GM23338 (cell line): Measurements from ENCODE around the gene TRPM3. TPM values are rescaled to one million over a fixed set of nuclear protein-coding genes. Genes with fewer than 3 reads are reported as not detected.

Experiments
- ATAC-seq: fragments of 200-7000 bp; cut with Tn5 transposase; 3 replicates; pipeline ENCODE4 v1.9.1; 2020
- DNase-seq: peaks from one replicate; pipeline ENCODE4 v3.0.0-alpha.2; 2015; ENCODE audit warnings: low spot score
- H2AFZ ChIP-seq: fragments of 200-600 bp; sonication (generic); 2 replicates; pipeline ENCODE4 v1.8.0; 2016; ENCODE audit warnings: antibody characterized with exemption, mild to moderate bottlenecking, moderate library complexity
- H3F3A ChIP-seq: fragments of 200-600 bp; sonication (generic); replicated peaks from 2 replicates; pipeline ENCODE4 v1.8.0; 2017; ENCODE audit warnings: antibody characterized with exemption, mixed run types, low read depth
- H3K27ac ChIP-seq: fragments of 200-600 bp; sonication (generic); 2 replicates; pipeline ENCODE4 v1.6.1; 2016; ENCODE audit warnings: low read depth
- H3K27me3 ChIP-seq: fragments of 200-600 bp; sonication (generic); 2 replicates; pipeline ENCODE4 v1.8.0; 2016; ENCODE audit warnings: mild to moderate bottlenecking, mixed run types, moderate library complexity; ENCODE audit not compliant: insufficient read depth
- H3K36me3 ChIP-seq: fragments of 200-600 bp; sonication (generic); 2 replicates; pipeline ENCODE4 v1.8.0; 2016; ENCODE audit warnings: mild to moderate bottlenecking; ENCODE audit not compliant: insufficient read depth
- H3K4me1 ChIP-seq: fragments of 200-600 bp; sonication (generic); 2 replicates; pipeline ENCODE4 v1.8.0; 2016; ENCODE audit warnings: mild to moderate bottlenecking, moderate library complexity; ENCODE audit not compliant: insufficient read depth
- H3K4me2 ChIP-seq: fragments of 200-600 bp; sonication (generic); 2 replicates; pipeline ENCODE4 v1.7.1; 2017; ENCODE audit warnings: mixed run types
- H3K4me3 ChIP-seq: fragments of 200-600 bp; sonication (generic); 2 replicates; pipeline ENCODE4 v1.6.1; 2016; ENCODE audit warnings: mixed run types
- H3K79me2 ChIP-seq: fragments of 200-600 bp; sonication (generic); replicated peaks from 2 replicates; pipeline ENCODE4 v1.8.0; 2017; ENCODE audit warnings: mild to moderate bottlenecking; ENCODE audit not compliant: insufficient read depth
- H3K9me2 ChIP-seq: fragments of 200-600 bp; sonication (generic); 2 replicates; pipeline ENCODE4 v1.8.0; 2017; ENCODE audit not compliant: insufficient read depth
- H4K20me1 ChIP-seq: fragments of 200-600 bp; sonication (generic); replicated peaks from 2 replicates; pipeline ENCODE4 v1.8.0; 2017; ENCODE audit warnings: mild to moderate bottlenecking; ENCODE audit not compliant: insufficient read depth
- H3K27ac Mint-ChIP-seq: 2 replicates; pipeline ENCODE4 v1.8.0; 2020; ENCODE audit warnings: inconsistent platforms, mild to moderate bottlenecking, moderate library complexity, mixed read lengths
- H3K27me3 Mint-ChIP-seq: 3 replicates; pipeline ENCODE4 v1.8.0; 2022; ENCODE audit warnings: low read depth, mild to moderate bottlenecking, moderate library complexity, mixed read lengths, inconsistent platforms; ENCODE audit not compliant: insufficient read depth, poor library complexity
- H3K36me3 Mint-ChIP-seq: 3 replicates; pipeline ENCODE4 v1.8.0; 2021; ENCODE audit warnings: low read depth, mild to moderate bottlenecking, inconsistent platforms, moderate library complexity, mixed read lengths
- H3K4me1 Mint-ChIP-seq: 3 replicates; pipeline ENCODE4 v1.8.0; 2020; ENCODE audit warnings: mild to moderate bottlenecking, inconsistent platforms, mixed read lengths
- H3K4me3 Mint-ChIP-seq: 3 replicates; pipeline ENCODE4 v1.8.0; 2021; ENCODE audit warnings: moderate library complexity, mild to moderate bottlenecking, inconsistent platforms, mixed read lengths
- H3K9me3 Mint-ChIP-seq: 3 replicates; pipeline ENCODE4 v1.8.0; 2020; ENCODE audit warnings: moderate library complexity, mild to moderate bottlenecking, inconsistent platforms, mixed read lengths
- CREB1 ChIP-seq: fragments of 250-450 bp; sonication (Bioruptor Pico); IDR thresholded peaks from 2 replicates; pipeline ENCODE4 v1.5.0; 2020; ENCODE audit warnings: low read depth, mild to moderate bottlenecking, moderate library complexity
- CTCF ChIP-seq, 2 experiments: fragments of 200-600 bp in 1 of 2; sonication (generic) in 1 of 2; conservative IDR thresholded peaks; 2 replicates each; pipeline versions ENCODE4 v1.5.1 to v1.6.1; 2016 to 2017; ENCODE audit warnings: antibody characterized with exemption in 2 of 2, low read depth in 2 of 2, mild to moderate bottlenecking in 2 of 2, moderate library complexity in 1 of 2
- ETS1 ChIP-seq: IDR thresholded peaks from 2 replicates; pipeline ENCODE4 v1.6.1; 2016; ENCODE audit warnings: antibody characterized with exemption
- EZH2 ChIP-seq: fragments of 200-600 bp; sonication (generic); IDR thresholded peaks from one replicate; pipeline ENCODE4 v1.8.0; 2017; ENCODE audit warnings: antibody characterized with exemption, mild to moderate bottlenecking, low read depth; ENCODE audit not compliant: unreplicated experiment
- EZH2phosphoT487 ChIP-seq: fragments of 200-600 bp; sonication (generic); IDR thresholded peaks from one replicate; pipeline ENCODE4 v1.8.1; 2018; ENCODE audit warnings: antibody characterized with exemption; ENCODE audit not compliant: unreplicated experiment
- JUNB ChIP-seq: IDR thresholded peaks from one replicate; pipeline ENCODE4 v1.6.1; 2016; ENCODE audit warnings: antibody characterized with exemption; ENCODE audit not compliant: unreplicated experiment
- NANOG ChIP-seq: IDR thresholded peaks from 2 replicates; pipeline ENCODE4 v1.6.1; 2016; ENCODE audit warnings: antibody characterized with exemption, borderline replicate concordance
- POLR2AphosphoS5 ChIP-seq: IDR thresholded peaks from 2 replicates; pipeline ENCODE4 v1.6.1; 2016; ENCODE audit warnings: antibody characterized with exemption, low read depth
- REST ChIP-seq: IDR thresholded peaks from one replicate; pipeline ENCODE4 v1.6.1; 2018; ENCODE audit warnings: antibody characterized with exemption; ENCODE audit not compliant: unreplicated experiment
- STAT1 ChIP-seq: IDR thresholded peaks from one replicate; pipeline ENCODE4 v1.6.1; 2016; ENCODE audit warnings: antibody characterized with exemption; ENCODE audit not compliant: unreplicated experiment
- ZNF114 ChIP-seq: fragments of 250-450 bp; sonication (Bioruptor Pico); IDR thresholded peaks from 2 replicates; pipeline ENCODE4 v1.5.0; 2020; ENCODE audit warnings: mild to moderate bottlenecking, moderate library complexity
- ZNF331 ChIP-seq: fragments of 250-450 bp; sonication (Bioruptor Pico); IDR thresholded peaks from 2 replicates; pipeline ENCODE4 v1.5.0; 2020; ENCODE audit warnings: low read depth, mild to moderate bottlenecking, moderate library complexity
- ZNF462 ChIP-seq: fragments of 250-450 bp; sonication (Bioruptor Pico); IDR thresholded peaks from 2 replicates; pipeline ENCODE4 v1.5.0; 2020; ENCODE audit warnings: mild to moderate bottlenecking, moderate library complexity
- polyA plus RNA-seq: library from polyadenylated mRNA; unstranded; fragments of >200 nt; fragmentation: Nextera tagmentation; extraction: Ambion mirVana; gene quantifications from 2 replicates; pipeline ENCODE4 v1.2.1, GENCODE V29; 2016
- total RNA-seq: library from RNA; depleted of rRNA; stranded (reverse); fragments of >200 nt; shearing (Covaris generic); gene quantifications from 2 replicates; pipeline ENCODE4 v1.2.3, GENCODE V29; 2014

TRPM3 gene
- total and polyA plus RNA-seq, 2 experiments from 2014 or later = 2.8 to 8.2 TPM

GRCh38 chr9:70760228-70760627 is 361.2 kb downstream of the TRPM3 start:
- no peak for ATAC-seq

More at GRCh38 chr9:70760228-70760627, 361.2 kb downstream of the TRPM3 start:
- H3K27me3 Mint-ChIP-seq = peaks cover 3% of the 10 kb centered on the region
- H3F3A ChIP-seq = no peaks in the 10 kb centered on the region
- H3K4me1 Mint-ChIP-seq = peaks cover 7% of the 10 kb centered on the region; the same call in 2 of the 3 replicates
- no peaks in the 10 kb centered on the region for H4K20me1 ChIP-seq
- H3K27ac ChIP-seq = no peak overlapping the region
- DNase-seq = no peak
- H3K4me1 ChIP-seq = peaks cover 7% of the 10 kb centered on the region
- H3K27ac Mint-ChIP-seq = no peak overlapping the region
- H3K36me3 ChIP-seq = no peaks in the 10 kb centered on the region
- H3K4me3 ChIP-seq = no peak overlapping the region
- H3K9me2 ChIP-seq = no peaks in the 10 kb centered on the region
- H3K9me3 Mint-ChIP-seq = no peaks in the 10 kb centered on the region
- no peak overlapping the region for H2AFZ ChIP-seq
- no peak overlapping the region for H3K4me2 ChIP-seq
- no peak overlapping the region for H3K4me3 Mint-ChIP-seq
- H3K79me2 ChIP-seq = no peaks in the 10 kb centered on the region
- no peaks in the 10 kb centered on the region for H3K27me3 ChIP-seq
- no peak for TF ChIP-seq REST
- TF ChIP-seq ETS1 = no peak
- no peak for TF ChIP-seq CTCF (conservative IDR thresholded peaks at IDR 0.05; ENCODE audit: low read depth in 2 of 2)
- no peak for TF ChIP-seq JUNB
- TF ChIP-seq STAT1 = no peak
- TF ChIP-seq POLR2AphosphoS5 = no peak
- no peak for TF ChIP-seq ZNF462 (CRISPR knock-in tag)
- no peak for TF ChIP-seq EZH2phosphoT487
- TF ChIP-seq ZNF114 = no peak
- no peak for TF ChIP-seq EZH2
- TF ChIP-seq ZNF331 (CRISPR knock-in tag) = no peak
- no peak for TF ChIP-seq CREB1 (CRISPR knock-in tag)
- no peak for TF ChIP-seq NANOG
- no peaks in the 10 kb centered on the region; the same call in 2 of the 3 replicates for H3K36me3 Mint-ChIP-seq
